HUES48 (cell line): Measurements from ENCODE around the gene SPRTN.
A peak's percentile ranks its signal among the peaks of the same experiment; 100 is the strongest.
"Not testable (repeated sequence)": the region's sequence is repeated elsewhere in the genome, so short reads cannot be mapped to it uniquely, and the experiment has no call there.

Experiments
- H3K27ac ChIP-seq: one replicate; pipeline ENCODE4 v1.7.0; 2013; ENCODE audit warnings: low read depth, low read length, inconsistent platforms
- H3K27me3 ChIP-seq: 2 replicates; pipeline ENCODE4 v1.6.1; 2013; ENCODE audit warnings: mild to moderate bottlenecking, low read length; ENCODE audit not compliant: control insufficient read depth, insufficient read depth
- H3K36me3 ChIP-seq: 2 replicates; pipeline ENCODE4 v1.6.1; 2013; ENCODE audit warnings: low read length; ENCODE audit not compliant: control insufficient read depth, insufficient read depth
- H3K4me1 ChIP-seq: 2 replicates; pipeline ENCODE4 v1.6.1; 2013; ENCODE audit warnings: mild to moderate bottlenecking, low read length; ENCODE audit not compliant: control insufficient read depth, insufficient read depth
- H3K4me3 ChIP-seq: 2 replicates; pipeline ENCODE4 v1.5.1; 2013; ENCODE audit warnings: mild to moderate bottlenecking, low read depth, low read length
- H3K9ac ChIP-seq: 2 replicates; pipeline ENCODE4 v1.6.1; 2013; ENCODE audit warnings: mild to moderate bottlenecking, low read depth, low read length, moderate library complexity
- H3K9me3 ChIP-seq: 2 replicates; pipeline ENCODE4 v1.6.1; 2013; ENCODE audit warnings: low read length; ENCODE audit not compliant: control insufficient read depth, insufficient read depth

Gene SPRTN

DNA sequence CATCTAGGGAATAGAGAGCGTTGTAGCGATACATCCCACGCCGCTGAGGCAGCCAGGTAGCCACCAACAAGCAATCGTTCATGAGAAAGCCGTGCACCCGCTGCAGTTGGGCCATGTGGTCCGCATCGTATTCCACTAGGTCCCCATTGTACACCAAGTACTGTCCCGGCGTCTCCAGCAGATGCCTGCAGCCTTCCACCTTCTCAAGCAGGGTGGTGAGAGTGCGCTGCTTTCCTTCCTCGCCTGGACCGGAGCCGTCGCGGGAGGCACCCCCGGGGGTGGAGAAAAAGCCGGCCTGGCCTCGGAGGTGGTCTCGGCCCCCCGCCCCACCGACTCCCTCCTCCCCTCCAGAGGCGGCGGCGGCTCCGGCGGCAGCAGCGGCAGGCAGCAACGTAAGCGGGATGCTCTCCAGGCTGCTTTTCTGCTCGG is 1.0 kb upstream of the SPRTN start:
- Histone ChIP-seq H3K27me3 (no peaks in the 10 kb centered on the region), H3K9ac (peak overlapping the region; percentile 58), H3K4me3 (peak overlapping the region; percentile 84), H3K9me3 (no peaks in the 10 kb centered on the region), H3K27ac (peak overlapping the region; percentile 93), H3K4me1 (peaks cover 29% of the 10 kb centered on the region), H3K36me3 (peaks cover 14% of the 10 kb centered on the region)

- Histone ChIP-seq H3K36me3 (peaks cover 15% of the 10 kb centered on the region), H3K9me3 (no peaks in the 10 kb centered on the region), H3K9ac (peak within 1 kb of the TSS; percentile 79), H3K27ac (peak within 1 kb of the TSS; percentile 93), H3K4me3 (peak within 1 kb of the TSS; percentile 84), H3K27me3 (no peaks in the 10 kb centered on the region), H3K4me1 (peaks cover 29% of the 10 kb centered on the region)
These were observed 422 bp upstream of the SPRTN start, which contains the start of gene EXOC8 for GRCh38 chr1:231337472-231338269. Gene EXOC8 (minus strand): TSS chr1:231337852. CDS start chr1:231337745, 107 bp downstream.

- H3K4me3 ChIP-seq: no peak overlapping the region
These were observed 2.4 kb downstream of the SPRTN start for GRCh38 chr1:231340328-231341013.

DNA sequence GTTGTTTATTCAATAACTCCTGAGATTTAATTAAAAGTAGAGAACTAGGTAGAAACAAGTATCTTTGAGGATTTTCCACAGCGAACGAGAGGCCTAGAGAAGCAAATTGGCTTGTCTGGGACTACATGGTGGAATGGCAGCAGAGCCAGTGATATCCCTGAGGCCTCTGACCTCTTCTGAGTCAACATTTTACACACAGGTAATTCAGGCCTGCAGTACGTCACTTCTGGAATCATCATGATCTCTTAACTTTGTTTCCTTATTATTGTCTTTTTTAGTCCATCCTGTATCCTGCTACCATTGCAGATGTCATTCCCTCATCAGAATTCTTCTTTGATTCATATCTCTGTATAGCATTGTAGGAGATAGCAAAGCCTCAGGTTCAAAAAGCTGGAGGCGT is 9.9 kb downstream of the SPRTN start:
- no peaks in the 10 kb centered on the region for H3K9me3 ChIP-seq
- H3K4me1 ChIP-seq: no peaks in the 10 kb centered on the region
- no peak overlapping the region for H3K4me3 ChIP-seq
- no peak overlapping the region for H3K27ac ChIP-seq
- no peak overlapping the region for H3K9ac ChIP-seq
- H3K36me3 ChIP-seq: peaks cover 72% of the 10 kb centered on the region
- no peaks in the 10 kb centered on the region for H3K27me3 ChIP-seq

More at GRCh38 chr1:231340328-231341013, 2.4 kb downstream of the SPRTN start:
- Histone ChIP-seq H3K4me1 (peaks cover 13% of the 10 kb centered on the region), H3K9ac (no peak overlapping the region), H3K9me3 (no peaks in the 10 kb centered on the region), H3K36me3 (peaks cover 32% of the 10 kb centered on the region), H3K27ac (no peak overlapping the region), H3K27me3 (no peaks in the 10 kb centered on the region)

DNA sequence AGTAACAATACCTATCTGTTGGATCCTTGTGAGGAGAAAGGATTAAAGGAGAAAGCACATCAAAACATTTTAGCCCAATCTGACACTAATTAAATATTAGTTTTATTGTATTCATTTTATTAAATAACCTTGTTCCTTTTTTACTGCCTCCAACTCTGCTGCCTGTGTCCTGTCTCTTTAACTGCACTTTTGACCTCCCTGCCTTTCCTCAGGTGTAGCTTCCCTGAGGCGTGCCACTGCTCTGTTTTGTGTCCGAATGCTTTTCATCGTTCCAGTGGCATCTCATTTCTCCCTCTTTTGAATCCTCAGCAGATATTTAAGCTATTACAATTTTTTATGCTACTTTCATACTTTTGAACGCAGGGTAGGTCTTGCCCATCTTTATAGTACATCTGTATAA is 10.3 kb downstream of the SPRTN start:
- Histone ChIP-seq H3K27me3 (no peaks in the 10 kb centered on the region), H3K9ac (no peak overlapping the region), H3K4me3 (no peak overlapping the region), H3K27ac (no peak overlapping the region), H3K36me3 (peaks cover 76% of the 10 kb centered on the region), H3K9me3 (no peaks in the 10 kb centered on the region), H3K4me1 (no peaks in the 10 kb centered on the region)

GRCh38 chr1:231348856-231349255 is 10.8 kb downstream of the SPRTN start:
- H3K27ac ChIP-seq: not testable (repeated sequence)
- peaks cover 74% of the 10 kb centered on the region for H3K36me3 ChIP-seq

DNA sequence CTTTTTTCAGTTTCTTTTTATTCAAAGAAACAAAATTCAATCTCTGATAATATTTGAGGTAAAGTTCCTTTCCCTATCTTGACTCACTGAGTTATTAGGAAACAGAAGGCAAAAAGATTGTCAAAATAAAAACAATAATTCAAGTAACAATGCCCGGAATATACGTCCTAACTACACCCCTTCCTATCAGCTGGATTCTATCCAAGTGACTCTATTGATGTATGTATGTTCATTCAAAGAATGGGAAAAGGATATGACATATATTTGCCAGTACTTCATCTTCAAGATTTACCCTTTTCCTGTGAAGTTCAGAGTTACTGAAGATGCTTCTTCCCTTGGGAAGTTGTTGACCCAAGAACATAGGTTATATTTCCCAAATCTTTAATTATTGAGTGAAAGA is 13.7 kb downstream of the SPRTN start:
- Histone ChIP-seq H3K4me1 (no peaks in the 10 kb centered on the region), H3K4me3 (no peak overlapping the region), H3K27ac (no peak overlapping the region), H3K36me3 (peaks cover 62% of the 10 kb centered on the region), H3K27me3 (no peaks in the 10 kb centered on the region), H3K9me3 (no peaks in the 10 kb centered on the region), H3K9ac (no peak overlapping the region)

More at GRCh38 chr1:231348856-231349255, 10.8 kb downstream of the SPRTN start:
- H3K4me3 ChIP-seq, H3K9me3 ChIP-seq, H3K4me1 ChIP-seq, H3K9ac ChIP-seq, H3K27me3 ChIP-seq: not testable (repeated sequence)

- Histone ChIP-seq H3K36me3 (peaks cover 54% of the 10 kb centered on the region), H3K27me3 (no peaks in the 10 kb centered on the region), H3K4me1 (no peaks in the 10 kb centered on the region), H3K9me3 (no peaks in the 10 kb centered on the region), H3K4me3 (no peak overlapping the region), H3K27ac (no peak overlapping the region), H3K9ac (no peak overlapping the region)
These were observed 15.0 kb downstream of the SPRTN start for GRCh38 chr1:231353086-231353485.

DNA sequence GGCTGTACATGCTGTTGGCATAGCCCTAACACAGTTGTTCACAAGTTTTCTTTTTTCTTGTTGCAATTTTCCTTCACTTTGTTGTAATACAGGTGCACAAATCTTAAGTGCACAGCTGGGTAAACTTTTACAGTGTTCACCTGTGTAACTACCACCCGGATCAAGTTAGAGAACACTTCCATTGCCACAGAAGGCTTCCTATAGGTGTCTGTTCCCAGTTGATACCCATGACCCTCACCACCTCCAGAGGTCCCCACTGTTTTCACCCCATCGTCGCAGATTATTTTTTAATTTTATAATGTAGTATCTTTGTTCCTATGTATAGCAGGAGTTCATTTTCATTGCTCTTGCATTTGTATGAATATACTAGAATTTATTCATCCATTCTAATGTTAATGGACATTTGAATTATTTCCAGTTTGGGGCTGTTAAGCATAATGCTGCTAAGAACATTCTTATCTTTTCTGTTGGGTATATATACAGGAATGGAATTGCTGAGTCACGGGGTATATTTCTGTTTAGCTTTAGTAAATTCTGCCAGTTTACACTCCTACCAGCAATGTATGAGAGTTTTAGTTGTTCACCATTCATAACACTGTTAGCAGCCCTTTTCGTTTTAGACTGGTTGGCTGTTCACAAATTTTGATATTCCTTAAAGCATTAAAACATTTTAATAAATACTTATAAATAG is 16.4 kb downstream of the SPRTN start:
- Histone ChIP-seq H3K36me3 (peaks cover 40% of the 10 kb centered on the region), H3K9me3 (no peaks in the 10 kb centered on the region), H3K9ac (no peak overlapping the region), H3K4me3 (no peak overlapping the region), H3K27ac (no peak overlapping the region), H3K27me3 (no peaks in the 10 kb centered on the region), H3K4me1 (no peaks in the 10 kb centered on the region)

GRCh38 chr1:231355171-231355570 is 17.1 kb downstream of the SPRTN start:
- H3K4me1 ChIP-seq: no peaks in the 10 kb centered on the region
- H3K27ac ChIP-seq: no peak overlapping the region
- no peaks in the 10 kb centered on the region for H3K27me3 ChIP-seq
- no peaks in the 10 kb centered on the region for H3K9me3 ChIP-seq
- H3K4me3 ChIP-seq: no peak overlapping the region
- H3K36me3 ChIP-seq: peaks cover 33% of the 10 kb centered on the region
- H3K9ac ChIP-seq: no peak overlapping the region
